ENCODE measurements around the gene KCNMA1. TPM values are rescaled to one million over a fixed set of nuclear protein-coding genes. Genes with fewer than 3 reads are reported as not detected.

The KCNMA1 gene
- total and polyA plus RNA-seq, 9 of the 15 experiments (the other 6 are each of a cell fraction or from before 2014, with no cell fraction given), result 0.01 to 0.95 (median 0.15) TPM; not detected in 4

GRCh38 chr10:77428691-77429395, 208.8 kb downstream of the KCNMA1 start:
- Histone ChIP-seq H3K4me3 (no peak overlapping the region), H3K27ac (ENCODE audit: extremely low read depth, low read depth, low read length) (no peak overlapping the region), H3K79me2 (ENCODE audit: control insufficient read depth, insufficient read depth, low read length) (no peaks in the 10 kb centered on the region), H3K4me2 (ENCODE audit: insufficient read depth, low read length) (no peak overlapping the region), H3K9me3 (replicated peaks; ENCODE audit: control insufficient read depth, insufficient read depth, low read depth, low read length) (no peaks in the 10 kb centered on the region), H4K20me1 (replicated peaks; ENCODE audit: control insufficient read depth, insufficient read depth, low read length) (no peaks in the 10 kb centered on the region), H3K9ac (ENCODE audit: insufficient read depth in 1 of 2, low read depth in 2 of 2, low read length in 2 of 2) (no peak overlapping the region), H3K27me3 (ENCODE audit: control insufficient read depth in 2 of 2, insufficient read depth in 2 of 2, low read length in 2 of 2) (peaks cover 2 to 4% of the 10 kb centered on the region in 2 experiments; a peak in 3 of 5 replicates), H3K4me1 (replicated peaks in 1 of 2; ENCODE audit: control insufficient read depth in 2 of 2, insufficient read depth in 2 of 2, low read length in 2 of 2) (no peaks in the 10 kb centered on the region), H3K36me3 (ENCODE audit: control insufficient read depth, insufficient read depth, low read length) (no peaks in the 10 kb centered on the region), H3K9me1 (ENCODE audit: control insufficient read depth, insufficient read depth, low read length) (no peaks in the 10 kb centered on the region), H2AFZ (ENCODE audit: low read depth, low read length) (no peak overlapping the region)
- peak; percentile 24 to 48 (median 43); a peak in 5 of 6 replicates for TF ChIP-seq CTCF (IDR thresholded peaks at IDR 0.05 in 2 of 3, conservative IDR thresholded peaks at IDR 0.05 in 1 of 3; ENCODE audit: insufficient read depth in 2 of 3, low read depth in 1 of 3, low read length in 3 of 3)
- TF ChIP-seq CBX8 (IDR thresholded peaks at IDR 0.05; ENCODE audit: borderline replicate concordance, extremely low read depth, low read depth, low read length, poor library complexity, severe bottlenecking), result no peak
- peak in 3 of 4 experiments; percentile 13 to 30 (median 26) for DNase-seq (ENCODE audit: extremely low read depth in 1 of 4, low spot score in 3 of 4)
- ATAC-seq, result peak; percentile 72
- no peak for FAIRE-seq
- ChIA-PET POLR2A (interaction anchor here (0.6 kb wide), 1 partner anchor 420 kb away, joined by 3 read pairs; no protein-coding TSS in a partner anchor), CTCF (ENCODE audit: low intra/inter-chr PET ratio) (interaction anchor here (1.0 kb wide), 1 partner anchor 213 kb away, joined by 3 read pairs; no protein-coding TSS in a partner anchor)
- intact Hi-C loops (cut with micrococcal nuclease) (no loop called here), in situ Hi-C loops (cut with MboI) (no loop called here)
- no TSS peak for BruUV-seq (replicated peaks)
- WGBS (ENCODE audit: insufficient coverage, low coverage, missing lambda C conversion rate), result 0% methylated on average over 3 of the region's 3 CpGs
